Transverse colon (tissue), 4 donors: ENCODE results near the gene TMBIM6. TPM values are rescaled to one million over a fixed set of nuclear protein-coding genes. Genes with fewer than 3 reads are reported as not detected.

ENCODE experiments used
- DNase-seq: peaks from one replicate; pipeline ENCODE4 v3.0.0-alpha.2; 2019
- H3K27ac ChIP-seq, 4 donors: fragments of 200-600 bp; sonication (generic); 2 replicates each; pipeline ENCODE4 v1.5.1; 2016 to 2018; ENCODE audit warnings: inconsistent platforms in 4 of 4
- H3K27me3 ChIP-seq: fragments of 200-600 bp; sonication (generic); 2 replicates; pipeline ENCODE4 v1.5.1; 2017; ENCODE audit warnings: inconsistent platforms
- H3K36me3 ChIP-seq, 4 donors: fragments of 200-600 bp; sonication (generic); 2 replicates each; pipeline ENCODE4 v1.5.1; 2017 to 2019; ENCODE audit warnings: inconsistent platforms in 4 of 4
- H3K4me1 ChIP-seq, 4 donors: fragments of 200-600 bp; sonication (generic); 2 replicates each; pipeline ENCODE4 v1.5.1; 2017 to 2020; ENCODE audit warnings: inconsistent platforms in 4 of 4
- H3K4me3 ChIP-seq, 4 donors: fragments of 200-600 bp; sonication (generic); 1 replicate in 1 of 4; 2 replicates in 3 of 4; pipeline versions ENCODE4 v1.5.1 to v1.6.1; 2017 to 2019; ENCODE audit warnings: inconsistent platforms in 4 of 4
- H3K9me3 ChIP-seq, 2 donors: fragments of 200-600 bp; sonication (generic); 2 replicates each; pipeline ENCODE4 v1.5.1; 2017 to 2019; ENCODE audit warnings: inconsistent platforms in 2 of 2
- CTCF ChIP-seq, 5 experiments: fragments of 200-600 bp in 3 of 5; fragments of 450-650 bp in 2 of 5; sonication (generic) in 3 of 5; IDR thresholded peaks; 1 replicate in 2 of 5; 2 replicates in 3 of 5; pipeline ENCODE4 v1.5.1; 2016 to 2017; ENCODE audit warnings: antibody characterized with exemption in 5 of 5, inconsistent platforms in 3 of 5, mild to moderate bottlenecking in 2 of 5, moderate library complexity in 1 of 5
- EP300 ChIP-seq: sonication (generic); formaldehyde crosslinking; IDR thresholded peaks from one replicate; pipeline ENCODE4 v1.6.1; 2017; ENCODE audit warnings: antibody characterized with exemption, low read depth
- POLR2A ChIP-seq: fragments of 450-650 bp; IDR thresholded peaks from one replicate; pipeline ENCODE4 v1.6.1; 2016; ENCODE audit warnings: antibody characterized with exemption, mild to moderate bottlenecking, moderate library complexity
- POLR2AphosphoS5 ChIP-seq, 3 donors: sonication (generic); formaldehyde crosslinking; IDR thresholded peaks; one replicate each; pipeline ENCODE4 v1.6.1; 2016; ENCODE audit warnings: antibody characterized with exemption in 3 of 3
- WGBS, 2 donors: methylation state at CpG; one replicate each; pipeline ENCODE4 v1.1.5; 2018; ENCODE audit warnings: low coverage in 1 of 2; 5-methylcytosine and 5-hydroxymethylcytosine counted together
- in situ Hi-C, 4 donors: fragments of 200-750 bp; cut with MboI; loops; one replicate each; pipeline versions ENCODE4 v1.15.0 to v1.15.1; 2017; ENCODE audit warnings: low sequenced_read_pairs in 3 of 4, low pct_ligation_motif_present in 1 of 4, low pct_unique_long_range_greater_than_20kb in 1 of 4
- intact Hi-C: fragments of 100-400 bp; cut with DNase I; formaldehyde crosslinking; loops from one replicate; pipeline ENCODE4 v1.15.1; 2023; ENCODE audit warnings: low total_unique reads
- total RNA-seq, 4 donors: library from RNA; depleted of rRNA; stranded (reverse); fragments of >200 nt; gene quantifications; one replicate each; pipeline ENCODE4 v1.1.0, GENCODE V29; 2016

The TMBIM6 gene
- total RNA-seq, 4 donors from 2014 or later, result 234 to 709 (median 558) TPM

DNA sequence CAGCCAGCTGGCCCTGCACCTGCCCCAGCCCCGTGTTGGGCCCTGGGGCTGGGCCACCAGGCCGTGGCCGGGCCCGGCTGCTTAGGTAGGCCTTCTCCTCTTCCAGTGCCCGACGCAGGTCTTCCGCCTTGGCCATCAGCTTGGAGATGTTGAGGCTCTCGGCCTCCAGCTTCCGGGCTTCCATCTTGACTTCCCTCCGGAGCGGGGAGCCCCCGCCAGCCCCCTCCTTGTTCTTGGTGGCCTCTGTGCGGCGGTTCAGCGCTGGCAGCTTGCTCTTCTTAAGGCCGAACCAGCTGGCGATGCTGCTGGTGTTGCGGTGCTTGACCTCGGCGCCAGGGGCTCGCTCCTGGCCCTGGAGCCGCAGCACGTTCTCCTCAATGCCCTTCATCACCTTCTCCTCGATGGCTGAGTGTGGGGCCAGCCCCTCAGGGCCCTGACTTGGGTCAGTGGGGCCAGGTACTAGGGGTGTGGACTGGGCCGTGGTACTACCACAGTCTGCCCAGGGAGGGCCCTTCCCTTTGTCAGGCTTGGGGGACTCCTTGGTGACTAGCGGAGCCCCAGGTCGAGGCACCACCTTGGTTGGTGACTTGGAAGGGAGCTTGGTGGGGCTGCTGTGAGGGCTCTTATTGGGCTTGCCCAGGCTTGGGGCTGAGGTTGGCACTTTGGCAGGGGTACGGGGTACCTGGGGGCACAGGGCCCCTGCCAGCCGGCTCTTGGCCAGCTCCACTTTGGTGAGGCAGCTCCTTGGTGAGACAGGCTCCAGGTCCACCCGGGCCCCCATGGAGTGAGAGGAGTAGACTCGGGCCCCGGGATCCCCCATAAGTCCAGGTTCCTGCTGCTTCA, 53.7 kb downstream of the TMBIM6 start:
- WGBS, 2 donors, result 91% methylated on average over 31 of the region's 32 CpGs; no CpG with 5 or more reads in 1 of the 2 donors
- in situ Hi-C loops, result no loop called here
- no peak for DNase-seq

DNA sequence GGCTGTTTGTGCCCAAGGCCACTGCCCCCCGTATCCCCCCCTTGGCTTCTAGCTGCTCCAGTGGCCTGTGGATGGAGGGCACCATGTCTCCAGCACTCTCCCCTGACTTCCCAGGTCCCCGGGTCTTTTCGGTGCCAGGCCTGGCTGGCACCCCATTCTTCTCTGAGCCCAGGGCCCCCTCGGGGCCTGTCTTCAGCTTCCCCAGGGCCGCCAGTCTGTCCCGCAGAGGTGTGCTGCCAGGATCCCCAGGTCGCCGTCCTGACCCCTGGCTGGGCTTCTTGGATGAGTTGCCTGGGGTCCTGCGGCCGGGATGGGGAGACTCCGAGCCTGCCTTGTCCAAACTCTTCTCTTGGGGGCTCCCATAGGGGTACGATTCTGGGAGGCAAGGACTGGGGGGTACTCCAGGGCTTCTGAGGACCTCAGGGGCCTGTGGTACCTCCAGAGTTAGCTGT, 54.3 kb downstream of the TMBIM6 start:
- intact Hi-C loops, result no loop called here
- H3K27me3 ChIP-seq, result no peaks in the 10 kb centered on the region
- in situ Hi-C loops, result no loop called here
- H3K4me3 ChIP-seq, result no peak overlapping the region
- DNase-seq, result no peak
- no peak overlapping the region for H3K27ac ChIP-seq
- no peak for TF ChIP-seq POLR2A
- no peak for TF ChIP-seq POLR2AphosphoS5 (IDR thresholded peaks at IDR 0.05)
- TF ChIP-seq CTCF (IDR thresholded peaks at IDR 0.05), result no peak
- no peak for TF ChIP-seq EP300
- 95% methylated on average over 9 of the region's 12 CpGs; no CpG with 5 or more reads in 1 of the 2 donors for WGBS, 2 donors
- H3K36me3 ChIP-seq, result peaks cover 0 to 4% (median 0%) of the 10 kb centered on the region in 4 donors
- no peaks in the 10 kb centered on the region for H3K9me3 ChIP-seq
- no peaks in the 10 kb centered on the region for H3K4me1 ChIP-seq

More for the DNA sequence above, 53.7 kb downstream of the TMBIM6 start:
- Histone ChIP-seq H3K9me3 (no peaks in the 10 kb centered on the region), H3K4me3 (no peak overlapping the region), H3K27ac (no peak overlapping the region), H3K4me1 (no peaks in the 10 kb centered on the region), H3K27me3 (no peaks in the 10 kb centered on the region), H3K36me3 (peaks cover 0 to 4% (median 0%) of the 10 kb centered on the region in 4 donors)
- intact Hi-C loops, result no loop called here
- TF ChIP-seq POLR2A, result no peak
- no peak for TF ChIP-seq CTCF (IDR thresholded peaks at IDR 0.05)
- TF ChIP-seq POLR2AphosphoS5 (IDR thresholded peaks at IDR 0.05), result no peak
- no peak for TF ChIP-seq EP300

- TF ChIP-seq EP300, result no peak
- no peak for TF ChIP-seq POLR2AphosphoS5 (IDR thresholded peaks at IDR 0.05)
- no peak for TF ChIP-seq POLR2A
- TF ChIP-seq CTCF (IDR thresholded peaks at IDR 0.05), result no peak
- intact Hi-C loops (no loop called here), in situ Hi-C loops (no loop called here)
- Histone ChIP-seq H3K4me1 (no peaks in the 10 kb centered on the region), H3K27me3 (no peaks in the 10 kb centered on the region), H3K9me3 (no peaks in the 10 kb centered on the region), H3K4me3 (no peak overlapping the region), H3K27ac (no peak overlapping the region), H3K36me3 (peaks cover 0 to 4% (median 0%) of the 10 kb centered on the region in 4 donors)
- WGBS, 2 donors, result 89% methylated on average over 11 of the region's 12 CpGs; no CpG with 5 or more reads in 1 of the 2 donors
- DNase-seq, result no peak
These were observed 54.8 kb downstream of the TMBIM6 start for GRCh38 chr12:49796155-49796554.

GRCh38 chr12:49796606-49797448, 55.5 kb downstream of the TMBIM6 start:
- 91% methylated on average over 13 of the region's 17 CpGs; no CpG with 5 or more reads in 1 of the 2 donors for WGBS, 2 donors
- Histone ChIP-seq H3K4me1 (no peaks in the 10 kb centered on the region), H3K9me3 (no peaks in the 10 kb centered on the region), H3K27ac (no peak overlapping the region), H3K4me3 (no peak overlapping the region), H3K36me3 (peaks cover 0 to 4% (median 0%) of the 10 kb centered on the region in 4 donors), H3K27me3 (no peaks in the 10 kb centered on the region)
- intact Hi-C loops, result no loop called here
- in situ Hi-C loops, result no loop called here
- DNase-seq, result no peak
- TF ChIP-seq POLR2AphosphoS5 (IDR thresholded peaks at IDR 0.05), result no peak
- TF ChIP-seq POLR2A, result no peak
- TF ChIP-seq EP300, result no peak
- no peak for TF ChIP-seq CTCF (IDR thresholded peaks at IDR 0.05)
